ENCODE measurements around the gene GSTA3. TPM values are rescaled to one million over a fixed set of nuclear protein-coding genes. Genes with fewer than 3 reads are reported as not detected.

Gene GSTA3
- total and polyA plus RNA-seq, 2 of the 13 experiments (the other 11 are each of a cell fraction or from before 2014, with no cell fraction given) = not detected

- TF ChIP-seq HINFP (CRISPR knock-in tag; IDR thresholded peaks at IDR 0.05; ENCODE audit: low read depth) = 0 out of 2 replicates have a peak, but pooled peaks have one; percentile 75
- peak; percentile 41; the same call in 1 of the 2 replicates for TF ChIP-seq KDM3A (CRISPR knock-in tag; IDR thresholded peaks at IDR 0.05; ENCODE audit: low read depth)
- peak; percentile 74 for TF ChIP-seq SMC3 (IDR thresholded peaks at IDR 0.05; ENCODE audit: low read length)
- peak; percentile 58; the same call in 1 of the 2 replicates for TF ChIP-seq HMGXB3 (CRISPR knock-in tag; IDR thresholded peaks at IDR 0.05; ENCODE audit: borderline replicate concordance)
- TF ChIP-seq PAX8 (CRISPR knock-in tag; IDR thresholded peaks at IDR 0.05; ENCODE audit: borderline replicate concordance) = no peak
- TF ChIP-seq ZNF775 (CRISPR knock-in tag; IDR thresholded peaks at IDR 0.05; ENCODE audit: borderline replicate concordance) = no peak
- TF ChIP-seq HIVEP1 (CRISPR knock-in tag; IDR thresholded peaks at IDR 0.05) = no peak
- no peak for TF ChIP-seq TBL1XR1 (IDR thresholded peaks at IDR 0.05; ENCODE audit: borderline replicate concordance, low read length, partially characterized antibody)
- peak; percentile 41; the same call in 1 of the 2 replicates for TF ChIP-seq MEIS2 (CRISPR knock-in tag; IDR thresholded peaks at IDR 0.05)
- no peak for TF ChIP-seq ZNF746 (CRISPR knock-in tag; IDR thresholded peaks at IDR 0.05)
- TF ChIP-seq ZBTB40 (IDR thresholded peaks at IDR 0.05) = no peak
- no peak for TF ChIP-seq ZBTB40 (CRISPR knock-in tag; IDR thresholded peaks at IDR 0.05)
- TF ChIP-seq ZNF549 (CRISPR knock-in tag; IDR thresholded peaks at IDR 0.05) = no peak
These were observed 27.3 kb downstream of the GSTA3 start (continued) for GRCh38 chr6:52881996-52882841.

Measured in HepG2 (cell line).